ENCODE data around the gene KRT3.

Gene KRT3

DNA sequence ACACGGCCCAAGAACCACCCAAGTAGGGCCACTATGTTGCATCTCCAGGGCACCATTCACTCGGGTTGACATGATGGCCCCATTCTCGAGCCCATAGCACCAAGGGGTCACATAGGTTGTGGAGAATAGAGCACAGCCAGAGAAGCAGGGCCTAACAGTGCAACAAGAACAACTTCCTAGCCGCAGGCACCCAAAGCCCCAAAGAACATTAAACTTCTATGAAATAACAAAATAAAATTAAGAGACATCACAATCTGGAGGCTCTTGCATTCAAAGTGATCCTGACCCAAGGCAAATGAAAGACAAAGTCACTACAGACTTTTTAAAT, 16.1 kb upstream of the KRT3 start:
- Histone ChIP-seq H3K4me3 (ENCODE audit: low read length) (no peak overlapping the region), H3K27me3 (ENCODE audit: control insufficient read depth, low read length) (no peaks in the 10 kb centered on the region), H3K4me2 (ENCODE audit: low read length) (no peak overlapping the region), H4K20me1 (ENCODE audit: control insufficient read depth, insufficient read depth, low read depth, low read length) (no peaks in the 10 kb centered on the region), H3K9me2 (replicated peaks; ENCODE audit: control insufficient read depth, low read length) (no peaks in the 10 kb centered on the region), H3K36me3 (ENCODE audit: control insufficient read depth, low read length) (no peaks in the 10 kb centered on the region), H3K9me3 (ENCODE audit: control insufficient read depth, insufficient read depth, low read length) (no peaks in the 10 kb centered on the region), H3F3A (ENCODE audit: control insufficient read depth, insufficient read depth) (no peaks in the 10 kb centered on the region), H3K4me1 (ENCODE audit: control insufficient read depth, low read length) (no peaks in the 10 kb centered on the region), H3K79me2 (ENCODE audit: control insufficient read depth, low read length) (no peaks in the 10 kb centered on the region), H3K27ac (ENCODE audit: low read depth, low read length) (no peak overlapping the region)
- TF ChIP-seq, protein P1, sequence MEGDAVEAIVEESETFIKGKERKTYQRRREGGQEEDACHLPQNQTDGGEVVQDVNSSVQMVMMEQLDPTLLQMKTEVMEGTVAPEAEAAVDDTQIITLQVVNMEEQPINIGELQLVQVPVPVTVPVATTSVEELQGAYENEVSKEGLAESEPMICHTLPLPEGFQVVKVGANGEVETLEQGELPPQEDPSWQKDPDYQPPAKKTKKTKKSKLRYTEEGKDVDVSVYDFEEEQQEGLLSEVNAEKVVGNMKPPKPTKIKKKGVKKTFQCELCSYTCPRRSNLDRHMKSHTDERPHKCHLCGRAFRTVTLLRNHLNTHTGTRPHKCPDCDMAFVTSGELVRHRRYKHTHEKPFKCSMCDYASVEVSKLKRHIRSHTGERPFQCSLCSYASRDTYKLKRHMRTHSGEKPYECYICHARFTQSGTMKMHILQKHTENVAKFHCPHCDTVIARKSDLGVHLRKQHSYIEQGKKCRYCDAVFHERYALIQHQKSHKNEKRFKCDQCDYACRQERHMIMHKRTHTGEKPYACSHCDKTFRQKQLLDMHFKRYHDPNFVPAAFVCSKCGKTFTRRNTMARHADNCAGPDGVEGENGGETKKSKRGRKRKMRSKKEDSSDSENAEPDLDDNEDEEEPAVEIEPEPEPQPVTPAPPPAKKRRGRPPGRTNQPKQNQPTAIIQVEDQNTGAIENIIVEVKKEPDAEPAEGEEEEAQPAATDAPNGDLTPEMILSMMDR (IDR thresholded peaks at IDR 0.05; ENCODE audit: low read depth, low read length, poor library complexity, severe bottlenecking): no peak
- TF ChIP-seq EZH2phosphoT487 (IDR thresholded peaks at IDR 0.05; ENCODE audit: borderline replicate concordance, low read length): no peak

DNA sequence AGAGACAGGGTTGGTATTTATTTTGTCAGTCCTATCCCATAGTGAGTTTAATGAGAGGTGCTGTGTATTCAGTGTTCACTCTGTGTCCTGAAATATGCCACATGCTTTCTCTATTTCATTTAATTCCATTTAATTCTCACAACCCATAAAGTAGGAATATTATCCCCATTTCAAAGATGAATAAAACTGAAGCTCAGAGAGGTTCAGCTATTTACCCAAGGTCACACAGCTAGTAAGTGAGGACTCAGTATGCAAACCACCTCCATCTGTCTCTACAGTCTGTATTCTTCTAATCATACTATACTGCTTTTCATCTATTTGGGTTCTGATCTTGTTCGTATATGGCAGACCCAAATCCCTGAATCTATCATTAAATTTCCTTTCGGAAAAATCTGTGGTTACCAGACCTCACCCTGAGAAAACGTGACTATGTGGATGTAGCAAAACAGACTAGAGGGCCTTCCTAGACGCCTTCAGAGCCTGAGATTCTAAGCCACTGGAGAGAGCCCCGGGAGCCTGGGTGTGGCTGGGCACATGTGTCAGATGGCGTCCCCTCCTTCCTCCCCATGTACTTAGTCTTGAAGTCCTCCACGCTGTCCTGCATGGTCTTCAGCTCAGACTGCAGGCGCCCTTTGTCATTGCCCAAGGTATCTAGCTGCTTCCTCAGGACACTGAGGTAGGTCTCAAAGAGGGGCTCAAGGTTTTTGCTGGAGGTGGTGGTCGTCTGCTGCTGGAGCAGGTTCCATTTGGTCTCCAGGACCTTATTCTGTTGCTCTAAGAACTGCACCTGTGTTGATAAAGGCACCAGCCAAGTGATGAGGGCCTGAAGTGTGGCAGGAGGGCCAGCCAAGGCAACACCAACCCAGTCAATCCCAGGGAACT, 15.5 kb upstream of the KRT3 start:
- Histone ChIP-seq H3K4me3 (ENCODE audit: low read length) (no peak overlapping the region), H3K36me3 (ENCODE audit: control insufficient read depth, low read length) (no peaks in the 10 kb centered on the region), H3F3A (ENCODE audit: control insufficient read depth, insufficient read depth) (no peaks in the 10 kb centered on the region), H3K27me3 (ENCODE audit: control insufficient read depth, low read length) (no peaks in the 10 kb centered on the region), H3K79me2 (ENCODE audit: control insufficient read depth, low read length) (no peaks in the 10 kb centered on the region), H3K4me2 (ENCODE audit: low read length) (no peak overlapping the region), H3K27ac (ENCODE audit: low read depth, low read length) (no peak overlapping the region), H3K9me3 (ENCODE audit: control insufficient read depth, insufficient read depth, low read length) (no peaks in the 10 kb centered on the region), H4K20me1 (ENCODE audit: control insufficient read depth, insufficient read depth, low read depth, low read length) (no peaks in the 10 kb centered on the region), H3K9me2 (replicated peaks; ENCODE audit: control insufficient read depth, low read length) (no peaks in the 10 kb centered on the region), H3K4me1 (ENCODE audit: control insufficient read depth, low read length) (no peaks in the 10 kb centered on the region)
- no peak for TF ChIP-seq EZH2phosphoT487 (IDR thresholded peaks at IDR 0.05; ENCODE audit: borderline replicate concordance, low read length)
- TF ChIP-seq, protein P1 (IDR thresholded peaks at IDR 0.05; ENCODE audit: low read depth, low read length, poor library complexity, severe bottlenecking): no peak

DNA sequence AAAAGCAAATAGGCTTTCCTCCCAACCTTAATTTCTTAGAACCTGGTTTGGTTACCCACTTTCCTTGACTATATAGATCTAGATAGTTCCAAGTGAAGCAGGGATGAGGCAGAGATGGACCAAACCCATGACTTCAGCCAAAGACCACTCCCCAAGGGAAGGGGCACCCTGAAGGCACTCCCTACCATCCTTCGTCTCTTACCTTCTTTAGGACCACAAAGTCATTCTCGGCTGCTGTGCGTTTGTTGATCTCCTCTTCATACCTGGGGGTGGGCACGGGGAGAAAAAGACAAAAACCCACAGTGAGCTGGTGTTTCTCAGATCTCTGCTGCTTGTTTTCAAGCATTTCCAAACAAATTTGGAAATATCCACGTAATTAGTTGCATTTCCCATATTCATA, 14.6 kb upstream of the KRT3 start:
- no peaks in the 10 kb centered on the region for H3K4me1 ChIP-seq (ENCODE audit: control insufficient read depth, low read length)
- no peaks in the 10 kb centered on the region for H3K9me3 ChIP-seq (ENCODE audit: control insufficient read depth, insufficient read depth, low read length)
- H3F3A ChIP-seq (ENCODE audit: control insufficient read depth, insufficient read depth): no peaks in the 10 kb centered on the region
- H3K27me3 ChIP-seq (ENCODE audit: control insufficient read depth, low read length): no peaks in the 10 kb centered on the region
- no peaks in the 10 kb centered on the region for H3K79me2 ChIP-seq (ENCODE audit: control insufficient read depth, low read length)
- no peak overlapping the region for H3K4me3 ChIP-seq (ENCODE audit: low read length)
- no peaks in the 10 kb centered on the region for H4K20me1 ChIP-seq (ENCODE audit: control insufficient read depth, insufficient read depth, low read depth, low read length)
- H3K36me3 ChIP-seq (ENCODE audit: control insufficient read depth, low read length): no peaks in the 10 kb centered on the region
- H3K4me2 ChIP-seq (ENCODE audit: low read length): no peak overlapping the region
- H3K27ac ChIP-seq (ENCODE audit: low read depth, low read length): no peak overlapping the region
- TF ChIP-seq EZH2phosphoT487 (IDR thresholded peaks at IDR 0.05; ENCODE audit: borderline replicate concordance, low read length): no peak
- no peaks in the 10 kb centered on the region for H3K9me2 ChIP-seq (replicated peaks; ENCODE audit: control insufficient read depth, low read length)

DNA sequence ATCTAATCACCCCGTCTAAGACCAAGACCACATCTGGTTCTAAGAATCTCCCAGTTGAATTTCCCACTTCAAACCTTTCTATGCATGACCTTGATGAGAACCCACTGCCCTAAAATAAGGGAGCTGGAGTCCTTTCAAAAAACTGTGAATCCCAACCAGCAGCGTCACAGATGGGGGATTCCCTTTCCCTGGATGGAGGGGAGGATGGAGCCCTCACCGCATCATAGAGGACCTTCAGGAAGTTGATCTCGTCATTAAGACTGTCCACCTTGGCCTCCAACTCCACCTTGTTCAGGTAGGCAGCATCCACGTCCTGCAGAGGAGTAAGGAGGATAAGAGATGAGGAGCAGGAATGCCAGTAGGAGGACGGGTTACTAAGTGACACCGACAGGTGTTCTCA, 13.2 kb upstream of the KRT3 start:
- H3K79me2 ChIP-seq (ENCODE audit: control insufficient read depth, low read length): no peaks in the 10 kb centered on the region
- H3K27ac ChIP-seq (ENCODE audit: low read depth, low read length): no peak overlapping the region
- H3K9me3 ChIP-seq (ENCODE audit: control insufficient read depth, insufficient read depth, low read length): no peaks in the 10 kb centered on the region
- H3K27me3 ChIP-seq (ENCODE audit: control insufficient read depth, low read length): no peaks in the 10 kb centered on the region
- no peaks in the 10 kb centered on the region for H3K9me2 ChIP-seq (replicated peaks; ENCODE audit: control insufficient read depth, low read length)
- no peaks in the 10 kb centered on the region for H3K36me3 ChIP-seq (ENCODE audit: control insufficient read depth, low read length)
- no peaks in the 10 kb centered on the region for H3F3A ChIP-seq (ENCODE audit: control insufficient read depth, insufficient read depth)
- no peak overlapping the region for H3K4me3 ChIP-seq (ENCODE audit: low read length)
- H3K4me1 ChIP-seq (ENCODE audit: control insufficient read depth, low read length): no peaks in the 10 kb centered on the region
- H3K4me2 ChIP-seq (ENCODE audit: low read length): no peak overlapping the region
- no peak for TF ChIP-seq EZH2phosphoT487 (IDR thresholded peaks at IDR 0.05; ENCODE audit: borderline replicate concordance, low read length)
- TF ChIP-seq, protein P1 (IDR thresholded peaks at IDR 0.05; ENCODE audit: low read depth, low read length, poor library complexity, severe bottlenecking): no peak
- no peaks in the 10 kb centered on the region for H4K20me1 ChIP-seq (ENCODE audit: control insufficient read depth, insufficient read depth, low read depth, low read length)

Data from DOHH2 (cell line).